WTC11 (cell line): ENCODE data around the gene ZCCHC8. TPM values are rescaled to one million over a fixed set of nuclear protein-coding genes. Genes with fewer than 3 reads are reported as not detected.

Source experiments
- ATAC-seq: fragments of 200-7000 bp; cut with Tn5 transposase; 2 replicates; pipeline ENCODE4 v1.10.0; 2021; ENCODE audit warnings: mild to moderate bottlenecking, moderate library complexity
- CTCF ChIA-PET: fragments of 300-600 bp; sonication (Branson Sonifier 250); formaldehyde crosslinking; loops from one replicate; lab custom pipeline; 2021; ENCODE audit warnings: antibody characterized with exemption; lab: Charles Lee
- POLR2A ChIA-PET: fragments of 350-600 bp; sonication (Branson Sonifier 250); formaldehyde crosslinking; loops from one replicate; lab custom pipeline; 2021; ENCODE audit warnings: antibody characterized with exemption; lab: Charles Lee
- DNase-seq: peaks from one replicate; pipeline ENCODE4 v3.0.0; 2021; ENCODE audit warnings: low spot score
- H3K27ac Mint-ChIP-seq: 2 replicates; pipeline ENCODE4 v1.8.0; 2021; ENCODE audit warnings: mixed read lengths
- H3K27me3 Mint-ChIP-seq: 2 replicates; pipeline ENCODE4 v1.8.0; 2021; ENCODE audit warnings: low read depth, mild to moderate bottlenecking, moderate library complexity, mixed read lengths
- H3K36me3 Mint-ChIP-seq: 2 replicates; pipeline ENCODE4 v1.8.0; 2021; ENCODE audit warnings: mixed read lengths
- H3K4me1 Mint-ChIP-seq: 2 replicates; pipeline ENCODE4 v1.8.0; 2022; ENCODE audit warnings: mixed read lengths
- H3K4me3 Mint-ChIP-seq: 2 replicates; pipeline ENCODE4 v1.8.0; 2021; ENCODE audit warnings: mild to moderate bottlenecking, moderate library complexity, mixed read lengths
- H3K9me3 Mint-ChIP-seq: 2 replicates; pipeline ENCODE4 v1.8.0; 2021; ENCODE audit warnings: mixed read lengths
- AR ChIP-seq: fragments of 250-450 bp; sonication (Bioruptor Pico); IDR thresholded peaks from 2 replicates; pipeline ENCODE4 v1.9.0; 2021; ENCODE audit warnings: mild to moderate bottlenecking
- ATF3 ChIP-seq: sonication (generic); formaldehyde crosslinking; conservative IDR thresholded peaks from 2 replicates; pipeline ENCODE4 v1.8.1; 2022; ENCODE audit warnings: mild to moderate bottlenecking, missing genetic modification reagents
- CBFB ChIP-seq: sonication (generic); formaldehyde crosslinking; IDR thresholded peaks from 2 replicates; pipeline ENCODE4 v1.8.1; 2022; ENCODE audit warnings: mild to moderate bottlenecking, low read depth, missing genetic modification reagents
- CDX4 ChIP-seq: fragments of 250-450 bp; sonication (Bioruptor Pico); IDR thresholded peaks from 2 replicates; pipeline ENCODE4 v1.9.0; 2021; ENCODE audit warnings: moderate library complexity, mild to moderate bottlenecking, inconsistent platforms, borderline replicate concordance
- CREM ChIP-seq: sonication (generic); formaldehyde crosslinking; IDR thresholded peaks from 2 replicates; pipeline ENCODE4 v1.8.1; 2022; ENCODE audit warnings: mild to moderate bottlenecking, missing genetic modification reagents, moderate library complexity
- E2F4 ChIP-seq: sonication (generic); formaldehyde crosslinking; IDR thresholded peaks from 2 replicates; pipeline ENCODE4 v1.8.1; 2022; ENCODE audit warnings: low read depth, mild to moderate bottlenecking, moderate library complexity, missing genetic modification reagents, borderline replicate concordance
- ESRRA ChIP-seq: sonication (generic); formaldehyde crosslinking; IDR thresholded peaks from 2 replicates; pipeline ENCODE4 v1.8.1; 2022; ENCODE audit warnings: mild to moderate bottlenecking, missing genetic modification reagents, borderline replicate concordance
- FOXP1 ChIP-seq: sonication (generic); formaldehyde crosslinking; IDR thresholded peaks from 2 replicates; pipeline ENCODE4 v1.8.0; 2022; ENCODE audit warnings: missing genetic modification reagents, mild to moderate bottlenecking, moderate library complexity, borderline replicate concordance
- FOXP4 ChIP-seq: sonication (generic); formaldehyde crosslinking; IDR thresholded peaks from 2 replicates; pipeline ENCODE4 v1.8.0; 2022; ENCODE audit warnings: mild to moderate bottlenecking, missing genetic modification reagents
- IRF2 ChIP-seq: sonication (generic); formaldehyde crosslinking; IDR thresholded peaks from 2 replicates; pipeline ENCODE4 v1.8.0; 2022; ENCODE audit warnings: low read depth, missing genetic modification reagents, borderline replicate concordance
- JAZF1 ChIP-seq: fragments of 250-450 bp; sonication (Bioruptor Pico); IDR thresholded peaks from 2 replicates; pipeline ENCODE4 v1.9.0; 2021; ENCODE audit warnings: moderate library complexity, mild to moderate bottlenecking, inconsistent platforms
- MLX ChIP-seq: sonication (generic); formaldehyde crosslinking; IDR thresholded peaks from 2 replicates; pipeline ENCODE4 v1.8.1; 2023; ENCODE audit warnings: mild to moderate bottlenecking, missing genetic modification reagents, moderate library complexity
- OVOL2 ChIP-seq: fragments of 250-450 bp; sonication (Bioruptor Pico); IDR thresholded peaks from 2 replicates; pipeline ENCODE4 v1.9.0; 2021; ENCODE audit warnings: mild to moderate bottlenecking, borderline replicate concordance
- PRDM15 ChIP-seq: sonication (generic); formaldehyde crosslinking; IDR thresholded peaks from 2 replicates; pipeline ENCODE4 v1.8.0; 2022; ENCODE audit warnings: missing genetic modification reagents
- SP1 ChIP-seq: sonication (generic); formaldehyde crosslinking; conservative IDR thresholded peaks from 2 replicates; pipeline ENCODE4 v1.8.1; 2022; ENCODE audit warnings: missing genetic modification reagents
- TEAD1 ChIP-seq: sonication (generic); formaldehyde crosslinking; IDR thresholded peaks from 2 replicates; pipeline ENCODE4 v1.8.0; 2022; ENCODE audit warnings: mild to moderate bottlenecking, missing genetic modification reagents
- TEAD4 ChIP-seq: sonication (generic); formaldehyde crosslinking; IDR thresholded peaks from 2 replicates; pipeline ENCODE4 v1.8.0; 2022; ENCODE audit warnings: mild to moderate bottlenecking, missing genetic modification reagents
- ZBTB43 ChIP-seq: sonication (generic); formaldehyde crosslinking; IDR thresholded peaks from 2 replicates; pipeline ENCODE4 v1.8.1; 2023; ENCODE audit warnings: mild to moderate bottlenecking, missing genetic modification reagents
- ZNF219 ChIP-seq: sonication (generic); formaldehyde crosslinking; IDR thresholded peaks from 2 replicates; pipeline ENCODE4 v1.8.0; 2023; ENCODE audit warnings: missing genetic modification reagents, mild to moderate bottlenecking, borderline replicate concordance
- ZNF263 ChIP-seq: sonication (generic); formaldehyde crosslinking; IDR thresholded peaks from 2 replicates; pipeline ENCODE4 v1.8.1; 2022; ENCODE audit warnings: low read depth, mild to moderate bottlenecking, moderate library complexity, missing genetic modification reagents
- total RNA-seq: library from RNA; stranded (reverse); gene quantifications from 3 replicates; pipeline ENCODE4 v1.2.3, GENCODE V29; 2021

The ZCCHC8 gene
- total RNA-seq, 1 experiment from 2014 or later: 28.4 TPM

- ChIA-PET CTCF (no interaction called here), POLR2A (interaction anchor here (0.5 kb wide), 1 partner anchor 1088 kb away, joined by 3 read pairs; no protein-coding TSS in a partner anchor)
- no peak for DNase-seq
- no peak overlapping the region for H3K4me3 Mint-ChIP-seq
- H3K36me3 Mint-ChIP-seq: peaks cover 41% of the 10 kb centered on the region
- H3K27ac Mint-ChIP-seq: peak overlapping the region; percentile 53; the same call in 1 of the 2 replicates
- ATAC-seq: no peak
- H3K9me3 Mint-ChIP-seq: no peaks in the 10 kb centered on the region
- H3K27me3 Mint-ChIP-seq: no peaks in the 10 kb centered on the region
- H3K4me1 Mint-ChIP-seq: peaks cover 20% of the 10 kb centered on the region
- TF ChIP-seq TEAD1: no peak
- no peak for TF ChIP-seq ATF3 (CRISPR knock-in tag)
- TF ChIP-seq MLX: no peak
- no peak for TF ChIP-seq PRDM15
- no peak for TF ChIP-seq CBFB (CRISPR knock-in tag)
- TF ChIP-seq ZNF219 (CRISPR knock-in tag): no peak
- TF ChIP-seq SP1: no peak
These were observed 2.5 kb upstream of the ZCCHC8 start for GRCh38 chr12:122503147-122503751.

GRCh38 chr12:122501489-122501989, 807 bp upstream of the ZCCHC8 start:
- DNase-seq: no peak
- ChIA-PET POLR2A (interaction anchor here (0.7 to 2.4 kb wide), 11 partner anchors 9 to 864 kb away, joined by 3 to 46 read pairs (median 6); partner anchors contain the start of genes DIABLO, KNTC1, MPHOSPH9 and RSRC2), CTCF (interaction anchor here (1.1 to 2.1 kb wide), 3 partner anchors 30 to 195 kb away, joined by 3 to 18 read pairs (median 9); no protein-coding TSS in a partner anchor)
- ATAC-seq: no peak
- H3K27ac Mint-ChIP-seq: peak overlapping the region; percentile 99
- H3K36me3 Mint-ChIP-seq: peaks cover 29% of the 10 kb centered on the region
- peak overlapping the region; percentile 88 for H3K4me3 Mint-ChIP-seq
- H3K27me3 Mint-ChIP-seq: no peaks in the 10 kb centered on the region
- H3K4me1 Mint-ChIP-seq: peaks cover 20% of the 10 kb centered on the region
- no peaks in the 10 kb centered on the region for H3K9me3 Mint-ChIP-seq
- TF ChIP-seq CREM (CRISPR knock-in tag) (no peak), ZBTB43 (no peak), JAZF1 (CRISPR knock-in tag) (no peak), ZNF263 (no peak), OVOL2 (CRISPR knock-in tag) (no peak), ATF3 (CRISPR knock-in tag) (no peak), FOXP4 (CRISPR knock-in tag) (no peak), E2F4 (CRISPR knock-in tag) (no peak), ESRRA (CRISPR knock-in tag) (no peak), CDX4 (CRISPR knock-in tag) (no peak), IRF2 (CRISPR knock-in tag) (no peak), FOXP1 (CRISPR knock-in tag) (no peak), CBFB (CRISPR knock-in tag) (no peak), AR (CRISPR knock-in tag) (no peak), TEAD4 (CRISPR knock-in tag) (no peak)
